HG02938 (cell line): ENCODE data around the gene TMEM218.

Source experiments
- ATAC-seq: cut with Tn5 transposase; IDR thresholded peaks from one replicate; pipeline ENCODE4 v1.9.1; 2021; ENCODE audit warnings: mild to moderate bottlenecking, moderate library complexity; ENCODE audit not compliant: unreplicated experiment

TMEM218 gene

GRCh38 chr11:125078016-125078415 is 33.4 kb downstream of the TMEM218 start:
- no peak for ATAC-seq

GRCh38 chr11:125076378-125076945 is 35.0 kb downstream of the TMEM218 start:
- no peak for ATAC-seq

- no peak for ATAC-seq
Observed at GRCh38 chr11:125075900-125076317, 35.5 kb downstream of the TMEM218 start.

- ATAC-seq, result no peak
Observed at GRCh38 chr11:125075242-125075625, 36.2 kb downstream of the TMEM218 start.

- ATAC-seq, result no peak
Observed at GRCh38 chr11:125074511-125075241, 36.8 kb downstream of the TMEM218 start.

- no peak for ATAC-seq
Observed at GRCh38 chr11:125073616-125074483, 37.6 kb downstream of the TMEM218 start.

GRCh38 chr11:125072961-125073590 is 38.4 kb downstream of the TMEM218 start:
- no peak for ATAC-seq

- ATAC-seq, result peak; percentile 80
Observed at GRCh38 chr11:125072218-125072960, 39.0 kb downstream of the TMEM218 start.

- ATAC-seq, result no peak
Observed at GRCh38 chr11:125071846-125072217, 39.6 kb downstream of the TMEM218 start.

GRCh38 chr11:125071435-125071834 is 40.0 kb downstream of the TMEM218 start:
- no peak for ATAC-seq

- peak; percentile 69 for ATAC-seq
Observed at GRCh38 chr11:125070699-125071254, 40.6 kb downstream of the TMEM218 start.

- no peak for ATAC-seq
Observed at GRCh38 chr11:125069796-125070195, 41.6 kb downstream of the TMEM218 start.

GRCh38 chr11:125069008-125069407 is 42.4 kb downstream of the TMEM218 start:
- ATAC-seq, result no peak

GRCh38 chr11:125068368-125068767 is 43.1 kb downstream of the TMEM218 start:
- no peak for ATAC-seq

- no peak for ATAC-seq
Observed at GRCh38 chr11:125064070-125064469, 47.4 kb downstream of the TMEM218 start.

GRCh38 chr11:125063429-125064043 is 47.9 kb downstream of the TMEM218 start:
- ATAC-seq, result peak; percentile 23

- ATAC-seq, result peak; percentile 88
Observed at GRCh38 chr11:125062931-125063428, 48.4 kb downstream of the TMEM218 start, which contains the start of gene SLC37A2. Gene SLC37A2 (plus strand): TSS chr11:125063305. CDS start chr11:125063368, 63 bp downstream.

- peak; percentile 3 for ATAC-seq
Observed at GRCh38 chr11:125062218-125062930, 49.1 kb downstream of the TMEM218 start.

GRCh38 chr11:125061281-125061680 is 50.1 kb downstream of the TMEM218 start:
- no peak for ATAC-seq
